ENCODE measurements around the gene ADK.

GRCh38 chr10:74111799-74112198, 39.2 kb upstream of the ADK start:
- TF ChIP-seq CTCF (IDR thresholded peaks at IDR 0.05) (no peak), POLR2A (IDR thresholded peaks at IDR 0.05) (no peak)

All from lower leg skin (tissue), 3 donors.